Stimulated activated CD4-positive, alpha-beta T cell treated with anti-CD3 and anti-CD28 coated beads, TNF-alpha, amount 100 ng/mL, for 48 hours (primary cell): Measurements from ENCODE around the gene SPACDR.

Experiments used
- DNase-seq, 3 donors: peaks; one replicate each; pipeline ENCODE4 v3.0.0-alpha.2; 2020; ENCODE audit warnings: low read depth in 3 of 3

Gene SPACDR

DNA sequence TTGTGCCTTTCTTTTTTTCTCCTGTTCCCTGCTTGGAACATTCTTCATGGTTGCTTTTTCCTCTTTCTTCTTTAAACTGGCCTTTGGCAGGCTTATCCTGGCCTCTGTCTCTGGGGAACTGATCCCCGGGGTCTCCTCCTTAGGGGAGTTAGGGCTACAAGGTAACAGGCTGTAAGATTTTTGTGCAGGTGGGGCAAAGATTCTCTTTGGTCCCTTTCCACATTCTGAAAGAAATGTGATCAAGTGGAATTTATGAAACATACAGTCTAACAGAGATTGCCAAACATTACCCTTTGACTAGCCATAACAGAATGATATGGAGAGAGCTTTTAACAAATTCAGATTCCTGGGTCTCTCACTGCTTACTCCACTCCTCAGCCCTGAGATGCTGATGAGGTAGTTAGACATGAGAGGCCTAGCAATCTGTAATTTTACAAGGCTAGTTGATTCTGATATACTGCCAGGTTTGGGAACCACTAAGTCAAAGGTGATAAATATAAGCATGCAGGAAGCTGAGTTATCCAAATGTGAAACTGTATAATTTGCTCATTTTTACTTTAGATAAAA lies 44.3 kb downstream of the SPACDR start:
- no peak for DNase-seq

DNA sequence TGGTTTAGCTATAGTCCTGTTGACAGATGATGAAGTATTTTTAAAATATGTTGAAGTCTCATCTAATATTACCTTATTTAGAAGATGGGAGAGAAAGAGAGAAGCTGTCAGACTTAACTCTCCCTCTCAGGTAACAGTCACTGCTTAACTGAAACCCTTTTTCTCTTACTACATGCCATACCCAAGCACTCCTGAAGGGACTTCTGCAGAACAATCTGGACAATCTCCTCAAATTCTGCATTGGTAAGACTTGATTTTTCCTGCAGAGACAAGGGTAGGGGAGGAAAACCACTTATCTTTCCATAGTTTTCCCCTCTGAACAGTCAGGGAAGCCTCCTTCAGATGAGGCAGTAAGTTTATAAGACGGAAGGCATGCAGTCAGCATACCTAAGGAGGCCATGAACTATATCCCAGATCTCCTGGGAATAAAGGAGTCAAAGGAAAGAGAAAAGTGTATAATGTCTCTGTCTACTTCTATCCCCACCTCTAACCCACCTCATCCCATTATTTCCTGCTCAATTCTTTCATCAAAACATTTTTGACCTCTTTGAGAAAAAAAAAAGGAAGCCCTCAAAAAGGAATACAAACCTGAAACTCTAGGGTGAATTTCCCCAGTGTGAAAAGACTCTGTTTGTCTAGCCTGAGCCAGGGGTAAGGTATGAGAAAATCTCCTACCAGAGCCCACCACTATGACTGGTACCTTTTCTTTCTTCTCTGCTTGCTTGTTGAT lies 45.0 kb downstream of the SPACDR start:
- no peak for DNase-seq

DNA sequence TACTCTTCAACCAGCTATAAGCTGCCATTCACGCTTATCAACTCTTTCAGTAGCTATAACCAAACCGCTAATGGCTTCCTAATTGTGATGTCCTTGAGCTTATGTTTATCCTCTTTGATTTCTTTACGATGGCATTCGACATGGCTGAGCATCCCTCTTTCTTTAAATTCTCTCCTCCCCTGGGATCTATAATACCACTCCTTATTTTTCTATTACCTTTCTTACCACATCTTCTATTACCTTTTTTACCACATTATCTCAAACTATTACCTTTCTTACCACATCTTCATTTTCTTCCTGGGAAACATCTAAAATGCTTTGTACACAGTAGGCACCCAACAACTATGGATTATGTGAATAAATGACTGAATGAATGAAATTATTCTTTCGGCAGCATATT lies 48.6 kb downstream of the SPACDR start:
- DNase-seq = no peak

DNA sequence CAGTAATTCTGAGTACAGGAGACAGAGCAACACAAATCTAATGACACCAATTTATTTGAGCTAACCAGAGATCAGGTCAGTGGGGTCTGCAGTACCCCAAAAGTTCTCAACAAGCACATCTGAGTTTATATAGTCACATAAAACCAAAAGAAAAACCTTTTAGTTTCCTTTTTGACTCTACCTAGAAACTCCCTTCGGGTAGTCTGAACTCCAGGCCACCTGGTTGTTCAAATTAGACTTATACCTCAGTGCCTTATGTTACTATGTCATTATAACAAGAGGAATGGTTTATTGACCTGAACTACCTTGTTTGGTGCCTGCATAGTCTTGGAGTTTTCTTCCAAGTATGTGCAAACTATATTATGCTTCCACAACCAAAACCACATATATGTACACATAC lies 50.2 kb downstream of the SPACDR start:
- DNase-seq = no peak

DNA sequence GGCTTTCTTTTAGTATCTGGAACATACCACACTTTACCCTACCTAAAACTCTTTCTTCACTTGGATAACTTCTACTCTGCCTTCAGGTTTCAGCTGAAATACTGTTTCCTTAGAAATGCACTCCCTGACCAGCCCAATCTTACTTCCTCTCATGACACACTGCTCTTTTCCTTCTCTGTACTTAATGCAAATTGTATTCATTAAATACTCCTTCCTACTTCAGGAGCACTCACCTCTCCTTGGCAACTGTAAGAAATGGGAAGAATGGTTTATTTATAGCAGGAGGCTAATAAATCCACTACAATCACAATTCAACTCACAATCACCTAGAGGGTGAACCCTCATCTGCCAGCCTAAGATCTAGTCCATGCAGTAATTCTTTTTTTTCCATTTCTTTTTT lies 50.7 kb downstream of the SPACDR start:
- no peak for DNase-seq

DNA sequence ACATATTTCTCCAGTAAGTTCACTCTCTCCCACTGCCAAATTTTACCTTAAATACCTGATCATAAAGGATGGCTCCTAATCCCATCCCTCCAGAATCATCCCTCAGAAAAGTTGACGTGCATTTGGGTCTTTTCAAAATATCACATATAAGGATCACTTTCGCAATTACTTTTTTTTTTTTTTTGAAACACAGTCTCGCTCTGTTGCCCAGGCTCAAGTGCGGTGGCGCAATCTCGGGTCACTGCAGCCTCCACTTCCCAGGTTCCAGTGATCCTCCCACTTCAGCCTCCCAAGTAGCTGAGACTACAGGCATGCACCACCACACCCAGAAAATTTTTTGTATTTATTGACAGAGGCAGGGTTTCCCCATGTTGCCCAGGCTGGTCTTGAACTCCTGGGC lies 53.0 kb downstream of the SPACDR start:
- DNase-seq = no peak

DNA sequence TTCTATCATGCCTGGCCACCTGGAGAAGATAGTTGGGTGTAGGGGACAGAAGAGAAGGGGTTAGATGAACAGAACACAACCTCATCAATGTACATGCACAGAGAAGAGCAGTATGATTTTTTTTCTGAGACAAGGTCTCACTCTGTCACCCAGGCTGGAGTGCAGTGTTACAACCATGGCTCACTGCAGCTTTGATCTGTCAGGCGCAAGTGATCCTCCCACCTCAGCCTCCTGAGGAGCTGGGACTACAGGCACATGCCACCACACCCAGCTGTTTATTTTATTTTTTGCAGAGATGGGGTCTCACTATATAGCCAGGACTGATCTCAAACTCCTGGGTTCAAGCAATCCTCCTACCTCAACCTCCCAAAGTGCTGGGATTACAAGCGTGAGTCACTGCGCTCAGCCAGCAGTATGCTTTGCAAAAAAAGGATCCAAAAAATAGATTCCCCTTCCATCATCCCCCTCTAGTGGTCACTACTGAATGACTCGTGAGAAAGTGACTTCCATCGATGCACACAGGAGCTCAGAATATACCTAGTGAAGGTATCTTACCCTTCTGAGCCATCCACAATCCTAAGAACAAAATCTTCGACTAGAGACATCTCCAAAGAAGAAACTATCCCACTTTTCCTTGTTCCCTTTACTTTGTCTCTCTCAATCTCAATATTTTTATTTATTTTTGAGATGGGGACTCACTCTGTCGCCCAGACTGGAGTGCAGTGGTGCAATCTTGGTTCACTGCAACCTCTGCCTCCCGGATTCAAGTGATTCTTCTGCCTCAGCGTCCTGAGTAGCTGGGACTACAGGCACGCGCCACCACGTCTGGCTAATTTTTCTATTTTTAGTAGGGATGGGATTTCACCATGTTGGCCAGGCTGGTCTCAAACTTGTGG lies 56.5 kb downstream of the SPACDR start:
- no peak for DNase-seq

DNA sequence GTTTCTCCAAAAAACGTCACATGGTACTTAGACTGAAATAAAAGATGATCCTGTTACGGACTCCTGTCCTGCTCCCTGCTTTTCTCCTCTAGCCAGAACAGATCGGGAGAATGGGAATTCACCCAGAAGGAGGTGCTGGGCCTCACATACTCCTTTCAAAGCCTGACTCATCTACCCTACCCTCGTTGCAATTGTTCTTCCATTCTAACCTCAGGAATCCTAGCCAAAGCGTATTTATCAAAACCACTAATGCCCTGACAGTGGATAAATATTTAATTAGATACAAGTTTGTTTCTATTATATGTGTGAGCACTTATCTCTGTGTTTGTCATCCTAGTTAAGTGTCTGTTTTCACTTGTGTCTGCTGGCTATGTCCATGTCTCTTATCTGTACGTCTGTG lies 57.3 kb downstream of the SPACDR start:
- DNase-seq = no peak
